Endothelial cell of umbilical vein (primary cell): ENCODE measurements around the gene NKD2. TPM values are rescaled to one million over a fixed set of nuclear protein-coding genes. Genes with fewer than 3 reads are reported as not detected.
A peak's percentile ranks its signal among the peaks of the same experiment; 100 is the strongest.

Experiments used
- BruUV-seq: library from RNA; stranded (reverse); fragments of 400-500 nt; replicated peaks from 2 replicates; lab custom pipeline; 2021; lab: Mats Ljungman, UMichigan
- CTCF ChIA-PET: fragments of 300-600, 350-600 bp; sonication (Branson Sonifier 250); formaldehyde crosslinking; loops from one replicate; lab custom pipeline; 2021; ENCODE audit warnings: antibody characterized with exemption, inconsistent platforms; lab: Charles Lee
- POLR2A ChIA-PET: fragments of 300-600, 350-600 bp; sonication (Branson Sonifier 250); formaldehyde crosslinking; loops from one replicate; lab custom pipeline; 2021; ENCODE audit warnings: antibody characterized with exemption, inconsistent platforms; lab: Charles Lee
- DNase-seq: peaks from one replicate; pipeline ENCODE4 v3.0.0-alpha.2; 2011; ENCODE audit warnings: low read depth, low spot score
- FAIRE-seq: peaks from 2 replicates; lab custom pipeline; 2011; peaks lifted over from hg19 to GRCh38; lab: Jason Lieb, UNC
- H2AFZ ChIP-seq: 2 replicates; pipeline ENCODE4 v1.6.0; 2012; ENCODE audit warnings: low read depth, low read length, control low read depth, inconsistent platforms
- H3K27ac ChIP-seq: 2 replicates; pipeline ENCODE4 v1.5.1; 2011; ENCODE audit warnings: low read depth, mild to moderate bottlenecking, control low read depth, low read length, moderate library complexity; ENCODE audit not compliant: insufficient read depth
- H3K27me3 ChIP-seq, 2 experiments: 2 replicates each; pipeline versions ENCODE4 v1.6.0 to v1.6.1; 2011; ENCODE audit warnings: low read length in 2 of 2, mixed read lengths in 1 of 2; ENCODE audit not compliant: control insufficient read depth in 2 of 2, insufficient read depth in 2 of 2
- H3K36me3 ChIP-seq, 2 experiments: 2 replicates in 1 of 2; 3 replicates in 1 of 2; pipeline ENCODE4 v1.5.1; 2011; ENCODE audit warnings: low read length in 2 of 2, mild to moderate bottlenecking in 1 of 2, moderate library complexity in 1 of 2; ENCODE audit not compliant: control insufficient read depth in 2 of 2, insufficient read depth in 2 of 2; ENCODE audit errors: extremely low read depth in 1 of 2
- H3K4me1 ChIP-seq: 3 replicates; pipeline ENCODE4 v1.5.1; 2011; ENCODE audit warnings: mild to moderate bottlenecking, low read length; ENCODE audit not compliant: control insufficient read depth, insufficient read depth; ENCODE audit errors: extremely low read depth
- H3K4me2 ChIP-seq: 2 replicates; pipeline ENCODE4 v1.6.1; 2011; ENCODE audit warnings: low read length, control low read depth, mixed read lengths; ENCODE audit not compliant: insufficient read depth
- H3K4me3 ChIP-seq, 3 experiments: fragments of 200-600 bp in 1 of 3; sonication (generic), shearing (Covaris generic) in 1 of 3; replicated peaks in 1 of 3; 2 replicates each; pipeline ENCODE4 v1.5.1; 2011 to 2016; ENCODE audit warnings: control low read depth in 3 of 3, low read length in 3 of 3, mild to moderate bottlenecking in 2 of 3, inconsistent platforms in 1 of 3, low read depth in 1 of 3, moderate library complexity in 1 of 3; ENCODE audit not compliant: insufficient read depth in 1 of 3
- H3K79me2 ChIP-seq: 2 replicates; pipeline ENCODE4 v1.6.0; 2012; ENCODE audit warnings: low read length, inconsistent platforms; ENCODE audit not compliant: control insufficient read depth, insufficient read depth
- H3K9ac ChIP-seq: replicated peaks from 2 replicates; pipeline ENCODE3; 2011; ENCODE audit warnings: low read length, control low read depth; ENCODE audit not compliant: insufficient read depth; ENCODE audit errors: extremely low read depth
- H3K9me1 ChIP-seq: replicated peaks from 3 replicates; pipeline ENCODE4 v1.6.0; 2011; ENCODE audit warnings: mild to moderate bottlenecking, low read length; ENCODE audit not compliant: control insufficient read depth, insufficient read depth; ENCODE audit errors: extremely low read depth
- H3K9me3 ChIP-seq: replicated peaks from 2 replicates; pipeline ENCODE4 v1.5.1; 2012; ENCODE audit warnings: low read length, inconsistent platforms; ENCODE audit not compliant: control insufficient read depth, insufficient read depth
- H4K20me1 ChIP-seq: replicated peaks from 2 replicates; pipeline ENCODE3; 2011; ENCODE audit warnings: mild to moderate bottlenecking, low read length; ENCODE audit not compliant: control insufficient read depth, insufficient read depth; ENCODE audit errors: extremely low read depth
- EZH2 ChIP-seq: IDR thresholded peaks from 2 replicates; pipeline ENCODE4 v1.6.1; 2012; ENCODE audit warnings: borderline replicate concordance, low read depth, mild to moderate bottlenecking, moderate library complexity, low read length, inconsistent platforms; ENCODE audit not compliant: severe bottlenecking
- FOS ChIP-seq: IDR thresholded peaks from 2 replicates; pipeline ENCODE4 v1.6.1; 2011; ENCODE audit warnings: mild to moderate bottlenecking, low read length, moderate library complexity, borderline replicate concordance; ENCODE audit not compliant: insufficient read depth
- GATA2 ChIP-seq: IDR thresholded peaks from 2 replicates; pipeline ENCODE4 v1.7.0; 2011; ENCODE audit warnings: low read depth, mild to moderate bottlenecking, moderate library complexity, mixed read lengths, low read length; ENCODE audit not compliant: insufficient read length, insufficient read depth
- JUN ChIP-seq: IDR thresholded peaks from 2 replicates; pipeline ENCODE4 v1.6.1; 2011; ENCODE audit warnings: borderline replicate concordance, low read depth; ENCODE audit not compliant: insufficient read length, insufficient read depth
- MYC ChIP-seq: IDR thresholded peaks from one replicate; pipeline ENCODE4 v1.6.1; 2011; ENCODE audit warnings: mild to moderate bottlenecking, low read depth, low read length
- POLR2A ChIP-seq: IDR thresholded peaks from 2 replicates; pipeline ENCODE4 v1.6.1; 2012; ENCODE audit warnings: low read depth, mild to moderate bottlenecking, control low read depth, low read length
- POLR2AphosphoS5 ChIP-seq: IDR thresholded peaks from 2 replicates; pipeline ENCODE4 v1.6.1; 2012; ENCODE audit warnings: low read depth, mild to moderate bottlenecking, control low read depth, low read length, moderate library complexity; ENCODE audit not compliant: insufficient read depth
- dilution Hi-C: fragments of 300-500 bp; cut with MboI; formaldehyde crosslinking; loops from one replicate; pipeline ENCODE4 v1.15.0; 2019; ENCODE audit warnings: low sequenced_read_pairs; ENCODE audit not compliant: extremely low pct_ligation_motif_present
- intact Hi-C: fragments of 100-400 bp; cut with micrococcal nuclease; formaldehyde crosslinking; loops from one replicate; pipeline ENCODE4 v1.10.0; 2022
- polyA plus RNA-seq, 4 experiments: library from polyadenylated mRNA; depleted of rRNA in 3 of 4; stranded (reverse) in 3 of 4; unstranded in 1 of 4; fragments of >200 nt; gene quantifications; 2 replicates each; pipeline versions ENCODE4 v1.2.1 to v1.2.3, GENCODE V29; 2011 to 2012; ENCODE audit warnings: missing spikeins in 1 of 4
- total RNA-seq: library from RNA; stranded (reverse); gene quantifications from 2 replicates; pipeline ENCODE4 v1.2.3, GENCODE V29; 2021
- TF ChIP-seq, protein P1 (sequence below), 2 donors: IDR thresholded peaks; 1 replicate in 1 of 2; 2 replicates in 1 of 2; pipeline ENCODE4 v1.5.1; 2011; ENCODE audit warnings: low read length in 2 of 2, mild to moderate bottlenecking in 2 of 2, moderate library complexity in 2 of 2, control low read depth in 1 of 2, inconsistent platforms in 1 of 2, low read depth in 1 of 2; ENCODE audit not compliant: insufficient read depth in 1 of 2; ENCODE audit errors: extremely low read depth in 1 of 2
- TF ChIP-seq, protein P2 (sequence below): IDR thresholded peaks from 2 replicates; pipeline ENCODE4 v1.6.1; 2011; ENCODE audit not compliant: insufficient read depth, insufficient read length

Gene NKD2
- total and polyA plus RNA-seq, 2 donors (not counting 3 experiments of a cell fraction or from before 2014, with no cell fraction given) = 0.08 TPM; not detected in 1

DNA sequence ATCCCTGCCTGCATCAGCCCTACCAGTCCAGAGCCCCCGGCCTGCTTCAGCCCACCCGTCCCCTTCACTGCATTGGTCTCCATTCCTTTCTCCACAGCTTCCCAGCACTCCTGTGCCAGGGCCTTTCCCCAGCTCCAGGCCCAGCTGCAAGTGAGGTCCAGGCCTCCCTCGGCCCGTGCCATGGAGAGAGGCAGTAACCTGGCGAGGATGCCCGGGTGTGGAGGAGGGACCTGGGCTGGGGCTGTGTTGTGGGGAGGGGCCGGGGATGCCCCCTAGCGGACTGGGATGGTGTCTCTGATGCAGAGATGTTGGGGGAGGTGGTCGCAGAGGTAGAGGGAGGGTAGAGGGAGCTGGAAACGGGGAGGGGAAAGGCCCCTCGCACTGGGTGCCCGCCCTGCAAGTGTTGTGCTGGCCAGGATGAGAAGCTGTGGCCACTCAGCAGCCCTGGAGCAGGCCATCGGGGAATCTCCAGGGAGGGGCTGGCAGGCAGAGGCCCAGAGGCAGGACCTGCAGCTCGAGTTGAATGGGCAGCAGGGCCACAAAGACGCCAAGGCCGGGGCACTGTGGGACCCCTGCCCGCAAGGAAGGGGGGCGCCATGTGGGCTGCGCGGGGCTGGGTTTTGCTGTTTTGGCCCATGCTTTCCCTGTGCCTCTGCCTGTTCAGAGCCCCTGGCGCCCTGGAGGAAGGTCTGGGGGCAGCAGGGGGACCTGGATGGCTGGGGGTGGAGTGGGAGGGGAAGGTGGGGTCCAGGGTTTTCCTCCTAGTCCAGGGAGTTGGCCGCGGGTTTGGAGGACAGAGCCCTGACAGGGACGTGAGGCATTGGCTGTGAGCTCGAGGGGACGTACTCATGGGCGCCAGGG is 26.0 kb upstream of the NKD2 start:
- FAIRE-seq (no peak), DNase-seq (no peak)
- H3K9ac ChIP-seq = no peak overlapping the region
- H4K20me1 ChIP-seq = no peaks in the 10 kb centered on the region
- BruUV-seq = no TSS peak
- H3K9me3 ChIP-seq = no peaks in the 10 kb centered on the region
- no peak overlapping the region for H3K4me2 ChIP-seq
- peaks cover 0 to 9% of the 10 kb centered on the region in 2 experiments for H3K27me3 ChIP-seq
- intact Hi-C loops (no loop called here), dilution Hi-C loops (no loop called here)
- no peak overlapping the region for H2AFZ ChIP-seq
- no peaks in the 10 kb centered on the region for H3K79me2 ChIP-seq
- H3K36me3 ChIP-seq = no peaks in the 10 kb centered on the region
- H3K4me1 ChIP-seq = no peaks in the 10 kb centered on the region
- ChIA-PET CTCF (interaction anchor here (0.6 to 1.4 kb wide), 4 partner anchors 8 to 59 kb away, joined by 3 to 6 read pairs (median 3); no protein-coding TSS in a partner anchor), POLR2A (no interaction called here)
- TF ChIP-seq POLR2AphosphoS5 = no peak
- TF ChIP-seq, protein P1, sequence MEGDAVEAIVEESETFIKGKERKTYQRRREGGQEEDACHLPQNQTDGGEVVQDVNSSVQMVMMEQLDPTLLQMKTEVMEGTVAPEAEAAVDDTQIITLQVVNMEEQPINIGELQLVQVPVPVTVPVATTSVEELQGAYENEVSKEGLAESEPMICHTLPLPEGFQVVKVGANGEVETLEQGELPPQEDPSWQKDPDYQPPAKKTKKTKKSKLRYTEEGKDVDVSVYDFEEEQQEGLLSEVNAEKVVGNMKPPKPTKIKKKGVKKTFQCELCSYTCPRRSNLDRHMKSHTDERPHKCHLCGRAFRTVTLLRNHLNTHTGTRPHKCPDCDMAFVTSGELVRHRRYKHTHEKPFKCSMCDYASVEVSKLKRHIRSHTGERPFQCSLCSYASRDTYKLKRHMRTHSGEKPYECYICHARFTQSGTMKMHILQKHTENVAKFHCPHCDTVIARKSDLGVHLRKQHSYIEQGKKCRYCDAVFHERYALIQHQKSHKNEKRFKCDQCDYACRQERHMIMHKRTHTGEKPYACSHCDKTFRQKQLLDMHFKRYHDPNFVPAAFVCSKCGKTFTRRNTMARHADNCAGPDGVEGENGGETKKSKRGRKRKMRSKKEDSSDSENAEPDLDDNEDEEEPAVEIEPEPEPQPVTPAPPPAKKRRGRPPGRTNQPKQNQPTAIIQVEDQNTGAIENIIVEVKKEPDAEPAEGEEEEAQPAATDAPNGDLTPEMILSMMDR (IDR thresholded peaks at IDR 0.05; ENCODE audit: extremely low read depth in 1 of 2, insufficient read depth in 1 of 2, low read depth in 1 of 2, low read length in 2 of 2) = peak in 1 of 2 donors; percentile 28
- no peaks in the 10 kb centered on the region for H3K9me1 ChIP-seq
- no peak overlapping the region for H3K27ac ChIP-seq
- no peak overlapping the region for H3K4me3 ChIP-seq

DNA sequence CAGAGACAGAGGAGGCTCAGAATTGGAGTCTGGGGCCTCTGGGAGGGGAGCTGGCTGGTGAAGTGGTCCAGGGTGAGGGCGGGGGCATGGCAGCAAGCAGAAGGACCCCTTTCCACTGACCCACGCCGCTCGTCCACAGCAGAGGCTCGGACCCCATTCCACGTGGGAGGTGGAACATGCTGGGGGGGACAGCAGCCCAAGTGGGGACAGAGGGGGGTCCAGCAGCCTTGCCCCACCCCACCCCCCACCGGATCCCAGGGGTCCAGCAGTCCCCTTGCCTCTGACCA is 25.4 kb upstream of the NKD2 start:
- FAIRE-seq = no peak
- BruUV-seq = no TSS peak

More for the DNA sequence above, 25.4 kb upstream of the NKD2 start:
- peaks cover 2 to 9% of the 10 kb centered on the region in 2 experiments for H3K27me3 ChIP-seq
- TF ChIP-seq POLR2AphosphoS5 (no peak), JUN (no peak), POLR2A (no peak), FOS (no peak), GATA2 (no peak), MYC (no peak), EZH2 (no peak)
- TF ChIP-seq, protein P1 (IDR thresholded peaks at IDR 0.05; ENCODE audit: extremely low read depth in 1 of 2, insufficient read depth in 1 of 2, low read depth in 1 of 2, low read length in 2 of 2) = no peak
- TF ChIP-seq, protein P2, sequence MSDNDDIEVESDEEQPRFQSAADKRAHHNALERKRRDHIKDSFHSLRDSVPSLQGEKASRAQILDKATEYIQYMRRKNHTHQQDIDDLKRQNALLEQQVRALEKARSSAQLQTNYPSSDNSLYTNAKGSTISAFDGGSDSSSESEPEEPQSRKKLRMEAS = no peak
- H4K20me1 ChIP-seq = no peaks in the 10 kb centered on the region
- no peaks in the 10 kb centered on the region for H3K4me1 ChIP-seq
- no peaks in the 10 kb centered on the region for H3K9me1 ChIP-seq
- no peak overlapping the region for H2AFZ ChIP-seq
- H3K27ac ChIP-seq = no peak overlapping the region
- H3K9me3 ChIP-seq = no peaks in the 10 kb centered on the region
- ChIA-PET CTCF (interaction anchor here (1.4 kb wide), 1 partner anchor 9 kb away, joined by 3 read pairs; no protein-coding TSS in a partner anchor), POLR2A (no interaction called here)
- intact Hi-C loops = no loop called here
- H3K79me2 ChIP-seq = no peaks in the 10 kb centered on the region
- no peak overlapping the region for H3K4me2 ChIP-seq
- no peaks in the 10 kb centered on the region for H3K36me3 ChIP-seq
- dilution Hi-C loops = no loop called here
- DNase-seq = no peak
- H3K9ac ChIP-seq = no peak overlapping the region
- H3K4me3 ChIP-seq = no peak overlapping the region
